Tibial artery (tissue), 4 donors: ENCODE data around the gene RPL11.
"Not testable (repeated sequence)": the region's sequence is repeated elsewhere in the genome, so short reads cannot be mapped to it uniquely, and the experiment has no call there.

Experiments
- DNase-seq, 2 donors: peaks; one replicate each; pipeline ENCODE4 v3.0.0-alpha.2; 2019
- H3K27ac ChIP-seq, 2 donors: fragments of 200-600 bp; sonication (generic) in 1 of 2; 1 replicate in 1 of 2; 2 replicates in 1 of 2; pipeline ENCODE4 v1.5.1; 2018 to 2019; ENCODE audit warnings: mild to moderate bottlenecking in 1 of 2
- H3K27me3 ChIP-seq, 2 donors: fragments of 200-600 bp; sonication (generic) in 1 of 2; one replicate each; pipeline versions ENCODE4 v1.5.1 to v1.6.0; 2016 to 2019
- H3K36me3 ChIP-seq, 3 donors: fragments of 200-600 bp; sonication (generic) in 2 of 3; one replicate each; pipeline ENCODE4 v1.5.1; 2016 to 2019; ENCODE audit warnings: mild to moderate bottlenecking in 2 of 3
- H3K4me1 ChIP-seq, 4 donors: fragments of 200-600 bp; sonication (generic) in 2 of 4; 1 replicate in 3 of 4; 2 replicates in 1 of 4; pipeline ENCODE4 v1.5.1; 2016 to 2019
- H3K4me3 ChIP-seq, 2 donors: fragments of 200-600 bp; sonication (generic) in 1 of 2; 1 replicate in 1 of 2; 2 replicates in 1 of 2; pipeline ENCODE4 v1.5.1; 2018 to 2019; ENCODE audit warnings: mild to moderate bottlenecking in 2 of 2
- H3K9me3 ChIP-seq, 3 donors: fragments of 200-600 bp; sonication (generic) in 1 of 3; one replicate each; pipeline ENCODE4 v1.5.1; 2016 to 2019
- CTCF ChIP-seq, 2 experiments: fragments of 200-600 bp in 1 of 2; fragments of 450-650 bp in 1 of 2; IDR thresholded peaks; one replicate each; pipeline ENCODE4 v1.5.1; 2017 to 2019; ENCODE audit warnings: antibody characterized with exemption in 2 of 2, mild to moderate bottlenecking in 1 of 2, moderate library complexity in 1 of 2
- intact Hi-C: fragments of 100-400 bp; cut with DNase I; formaldehyde crosslinking; loops from one replicate; pipeline ENCODE4 v1.15.0; 2023; ENCODE audit warnings: low total_unique reads

The RPL11 gene

GRCh38 chr1:23673086-23673813 is 18.4 kb upstream of the RPL11 start:
- DNase-seq, result no peak
- no peak overlapping the region for H3K27ac ChIP-seq
- no peaks in the 10 kb centered on the region for H3K36me3 ChIP-seq
- no peaks in the 10 kb centered on the region for H3K4me1 ChIP-seq
- no peak overlapping the region for H3K4me3 ChIP-seq
- intact Hi-C loops, result no loop called here
- H3K9me3 ChIP-seq, result no peaks in the 10 kb centered on the region
- TF ChIP-seq CTCF (IDR thresholded peaks at IDR 0.05), result no peak
- H3K27me3 ChIP-seq, result peaks cover 0 to 17% of the 10 kb centered on the region in 2 donors

- TF ChIP-seq CTCF (IDR thresholded peaks at IDR 0.05), result no peak
Measured at GRCh38 chr1:23679815-23680214, 11.8 kb upstream of the RPL11 start.

GRCh38 chr1:23682946-23683345 is 8.7 kb upstream of the RPL11 start:
- Histone ChIP-seq H3K27me3 (peaks cover 0 to 26% of the 10 kb centered on the region in 2 donors), H3K4me3 (no peak overlapping the region), H3K4me1 (no peaks in the 10 kb centered on the region), H3K27ac (no peak overlapping the region), H3K9me3 (no peaks in the 10 kb centered on the region), H3K36me3 (no peaks in the 10 kb centered on the region)
- no peak for DNase-seq
- intact Hi-C loops, result no loop called here
- no peak for TF ChIP-seq CTCF (IDR thresholded peaks at IDR 0.05)

More at GRCh38 chr1:23679815-23680214, 11.8 kb upstream of the RPL11 start:
- H3K4me3 ChIP-seq, result no peak overlapping the region
- no peak for DNase-seq
- intact Hi-C loops, result no loop called here
- peaks cover 0 to 40% of the 10 kb centered on the region in 2 donors for H3K27me3 ChIP-seq
- H3K36me3 ChIP-seq, result no peaks in the 10 kb centered on the region
- H3K9me3 ChIP-seq, result no peaks in the 10 kb centered on the region
- no peak overlapping the region for H3K27ac ChIP-seq
- H3K4me1 ChIP-seq, result no peaks in the 10 kb centered on the region

GRCh38 chr1:23684415-23684814 is 7.2 kb upstream of the RPL11 start:
- TF ChIP-seq CTCF (IDR thresholded peaks at IDR 0.05), result no peak
- H3K27ac ChIP-seq, result no peak overlapping the region

GRCh38 chr1:23685197-23685596 is 6.4 kb upstream of the RPL11 start:
- peaks cover 0 to 15% of the 10 kb centered on the region in 2 donors for H3K27me3 ChIP-seq
- H3K4me1 ChIP-seq, intact Hi-C loops, H3K9me3 ChIP-seq, H3K4me3 ChIP-seq, H3K36me3 ChIP-seq, DNase-seq, H3K27ac ChIP-seq: not testable (repeated sequence)

More at GRCh38 chr1:23684415-23684814, 7.2 kb upstream of the RPL11 start:
- no peak for DNase-seq
- Histone ChIP-seq H3K4me3 (no peak overlapping the region), H3K36me3 (no peaks in the 10 kb centered on the region), H3K4me1 (no peaks in the 10 kb centered on the region), H3K9me3 (no peaks in the 10 kb centered on the region), H3K27me3 (peaks cover 0 to 18% of the 10 kb centered on the region in 2 donors)
- intact Hi-C loops, result no loop called here

GRCh38 chr1:23687680-23688079 is 3.9 kb upstream of the RPL11 start:
- H3K9me3 ChIP-seq, DNase-seq, H3K4me3 ChIP-seq, intact Hi-C loops, H3K36me3 ChIP-seq, H3K4me1 ChIP-seq, H3K27me3 ChIP-seq, H3K27ac ChIP-seq: not testable (repeated sequence)

- H3K9me3 ChIP-seq, H3K4me3 ChIP-seq, DNase-seq, H3K36me3 ChIP-seq, intact Hi-C loops, H3K27me3 ChIP-seq, H3K27ac ChIP-seq: not testable (repeated sequence)
- H3K4me1 ChIP-seq, result peaks cover 0 to 12% (median 10%) of the 10 kb centered on the region in 4 donors
Measured at GRCh38 chr1:23688281-23688680, 3.3 kb upstream of the RPL11 start.
